Measurements from ENCODE around the gene GOLGA6D. TPM values are rescaled to one million over a fixed set of nuclear protein-coding genes. Genes with fewer than 3 reads are reported as not detected.
A peak's percentile ranks its signal among the peaks of the same experiment; 100 is the strongest.
"Not testable (repeated sequence)": the region's sequence is repeated elsewhere in the genome, so short reads cannot be mapped to it uniquely, and the experiment has no call there.

The GOLGA6D gene
- total and polyA plus RNA-seq, 8 donors = 0.03 to 0.18 TPM; not detected in 6

DNA sequence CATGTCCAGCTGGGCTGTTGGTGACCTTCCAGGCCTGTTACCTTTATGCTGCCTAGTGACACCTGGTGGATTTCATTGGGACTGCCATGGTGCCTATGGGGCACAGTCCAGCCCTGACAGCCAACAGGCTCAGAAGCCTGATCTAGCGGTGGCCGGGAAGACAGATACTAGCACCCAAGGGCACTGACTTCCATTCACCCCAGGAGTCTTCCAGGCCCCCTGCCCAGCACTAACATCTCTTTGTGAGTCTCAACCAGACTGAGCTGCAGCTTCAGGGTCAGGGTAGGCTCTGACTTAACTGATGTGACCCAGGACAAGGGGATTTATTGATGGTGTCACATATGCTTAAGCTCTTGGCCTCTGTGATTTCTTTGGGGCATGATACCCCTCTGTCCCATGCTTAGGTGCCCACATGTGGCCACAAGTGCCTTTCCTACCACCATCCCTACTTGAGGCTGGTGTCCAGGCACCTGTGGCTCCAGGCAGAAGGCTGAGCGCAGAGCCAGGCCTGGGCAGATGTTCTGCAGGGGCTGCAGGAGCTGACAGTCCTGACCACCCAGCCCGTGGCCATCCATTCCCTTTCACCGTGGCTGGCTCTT is 8.0 kb upstream of the GOLGA6D start:
- DNase-seq = peak in 1 of 2 donors; percentile 95
- H3K36me3 ChIP-seq, H3K27me3 ChIP-seq, H3K4me1 ChIP-seq, H3K9me3 ChIP-seq, H3K4me3 ChIP-seq, H3K27ac ChIP-seq: not testable (repeated sequence)
- TF ChIP-seq, protein P1, sequence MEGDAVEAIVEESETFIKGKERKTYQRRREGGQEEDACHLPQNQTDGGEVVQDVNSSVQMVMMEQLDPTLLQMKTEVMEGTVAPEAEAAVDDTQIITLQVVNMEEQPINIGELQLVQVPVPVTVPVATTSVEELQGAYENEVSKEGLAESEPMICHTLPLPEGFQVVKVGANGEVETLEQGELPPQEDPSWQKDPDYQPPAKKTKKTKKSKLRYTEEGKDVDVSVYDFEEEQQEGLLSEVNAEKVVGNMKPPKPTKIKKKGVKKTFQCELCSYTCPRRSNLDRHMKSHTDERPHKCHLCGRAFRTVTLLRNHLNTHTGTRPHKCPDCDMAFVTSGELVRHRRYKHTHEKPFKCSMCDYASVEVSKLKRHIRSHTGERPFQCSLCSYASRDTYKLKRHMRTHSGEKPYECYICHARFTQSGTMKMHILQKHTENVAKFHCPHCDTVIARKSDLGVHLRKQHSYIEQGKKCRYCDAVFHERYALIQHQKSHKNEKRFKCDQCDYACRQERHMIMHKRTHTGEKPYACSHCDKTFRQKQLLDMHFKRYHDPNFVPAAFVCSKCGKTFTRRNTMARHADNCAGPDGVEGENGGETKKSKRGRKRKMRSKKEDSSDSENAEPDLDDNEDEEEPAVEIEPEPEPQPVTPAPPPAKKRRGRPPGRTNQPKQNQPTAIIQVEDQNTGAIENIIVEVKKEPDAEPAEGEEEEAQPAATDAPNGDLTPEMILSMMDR (IDR thresholded peaks at IDR 0.05) = peak in 4 of 7 experiments; percentile 66 to 77 (median 67)
- TF ChIP-seq POLR2A (IDR thresholded peaks at IDR 0.05) = peak in 1 of 4 donors; percentile 15
- 30 to 56% (median 49%) methylated on average over 2 to 5 of the region's 5 CpGs for WGBS, 5 donors
- intact Hi-C loops (cut with DNase I; ENCODE audit: low total_unique reads) = loop anchor here (10.0 kb wide), 1 partner anchor 950 kb away; no protein-coding TSS in a partner anchor

DNA sequence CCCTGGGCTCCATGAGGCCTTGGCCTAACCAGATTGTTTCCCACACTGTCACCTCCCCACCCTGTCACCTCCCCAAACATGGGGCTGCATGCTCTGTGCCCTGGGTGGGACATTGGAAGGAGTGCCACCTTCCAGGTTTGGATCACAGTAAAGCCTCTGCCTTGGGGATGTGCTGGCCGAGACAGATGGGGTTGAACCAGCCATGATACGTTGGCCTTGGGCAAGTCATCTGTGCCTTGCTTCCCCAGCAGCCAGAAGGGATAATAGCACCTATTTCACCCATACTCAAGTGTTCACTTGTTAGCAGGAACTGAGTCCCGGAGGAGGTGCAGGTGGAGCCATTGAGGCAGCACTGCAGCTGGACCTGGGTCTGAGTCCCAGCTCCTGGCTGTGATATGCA is 7.0 kb upstream of the GOLGA6D start:
- not testable (repeated sequence) for H3K27me3 ChIP-seq, DNase-seq, H3K4me3 ChIP-seq, H3K4me1 ChIP-seq, H3K9me3 ChIP-seq, H3K27ac ChIP-seq, H3K36me3 ChIP-seq
- intact Hi-C loops (cut with DNase I; ENCODE audit: low total_unique reads) = loop anchor here (10.0 kb wide), 1 partner anchor 951 kb away; no protein-coding TSS in a partner anchor
- WGBS, 5 donors = 74 to 78% (median 75%) methylated on average over 3 of the region's 3 CpGs

DNA sequence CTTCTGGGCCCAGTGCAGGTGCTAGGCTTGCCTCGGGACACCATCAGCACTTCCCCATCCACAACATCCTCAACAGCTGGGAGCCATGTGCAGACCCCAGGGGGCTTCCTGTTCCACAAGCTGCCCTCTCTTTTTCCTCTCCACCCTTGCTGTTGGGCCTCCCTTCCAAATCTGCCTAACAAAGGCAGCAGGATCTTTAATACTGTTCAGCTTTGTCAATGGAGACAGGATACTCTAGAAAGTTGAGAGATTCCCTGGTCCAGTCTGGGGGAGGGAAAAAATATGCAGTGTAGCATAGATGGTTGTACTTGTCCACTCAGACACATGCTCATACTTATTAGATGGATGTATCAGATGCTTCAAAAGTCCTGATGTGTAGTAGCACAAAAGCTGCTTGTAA is 4.1 kb upstream of the GOLGA6D start:
- intact Hi-C loops (cut with DNase I; ENCODE audit: low total_unique reads) = loop anchor here (10.0 kb wide), 1 partner anchor 954 kb away; no protein-coding TSS in a partner anchor

DNA sequence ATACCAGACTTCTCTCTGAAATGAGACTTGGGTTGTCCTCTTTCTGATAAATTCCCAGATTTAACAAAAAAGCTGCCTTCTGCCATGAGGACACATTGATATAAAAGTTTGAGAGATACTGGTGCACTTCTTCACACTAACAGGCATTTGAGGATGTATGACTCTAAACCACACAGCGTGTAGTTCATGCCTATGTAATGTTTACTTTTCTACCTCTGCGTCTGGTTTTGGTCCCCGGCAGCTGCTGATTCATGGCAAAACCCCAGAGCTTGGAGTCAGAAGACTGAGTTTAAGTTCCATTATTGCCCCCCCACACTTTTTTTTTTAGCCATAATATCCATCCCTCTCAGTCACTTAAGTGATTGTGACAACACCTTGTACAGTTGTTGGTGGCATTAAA is 1.5 kb downstream of the GOLGA6D start:
- DNase-seq; H3K36me3 ChIP-seq; H3K27ac ChIP-seq; H3K27me3 ChIP-seq; H3K4me1 ChIP-seq; H3K9me3 ChIP-seq; intact Hi-C loops (cut with DNase I; ENCODE audit: low total_unique reads); H3K4me3 ChIP-seq: not testable (repeated sequence)
- WGBS, 5 donors = no CpG with 5 or more reads among the region's 3 CpGs

More for the DNA sequence above, 4.1 kb upstream of the GOLGA6D start:
- H3K36me3 ChIP-seq, H3K4me3 ChIP-seq, H3K27ac ChIP-seq, H3K27me3 ChIP-seq, H3K4me1 ChIP-seq, H3K9me3 ChIP-seq, DNase-seq: not testable (repeated sequence)
- WGBS, 5 donors = 20 to 40% methylated on average over 1 of the region's 1 CpG; no CpG with 5 or more reads in 3 of the 5 donors

DNA sequence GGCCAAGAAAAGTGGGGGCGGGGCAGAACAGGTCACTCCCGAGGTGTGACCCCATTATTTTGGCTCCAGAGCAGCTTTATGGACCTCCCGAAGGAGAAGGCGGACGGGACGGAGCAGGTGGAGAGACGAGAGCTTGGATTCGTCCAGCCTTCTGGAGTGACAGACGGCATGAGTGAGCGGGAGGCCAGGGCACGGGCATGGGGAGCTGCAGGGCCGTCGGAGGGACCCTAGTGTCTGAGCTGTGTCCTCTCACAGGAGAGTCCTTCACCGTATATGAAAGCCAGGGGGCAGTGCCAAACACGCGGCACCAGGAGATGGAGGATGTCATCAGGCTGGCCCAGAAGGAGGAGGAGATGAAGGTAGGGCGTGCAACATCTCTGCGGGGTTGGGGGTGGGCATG is 11.0 kb downstream of the GOLGA6D start:
- H3K27me3 ChIP-seq; H3K4me1 ChIP-seq; H3K36me3 ChIP-seq; H3K9me3 ChIP-seq; DNase-seq; H3K4me3 ChIP-seq; H3K27ac ChIP-seq; intact Hi-C loops (cut with DNase I; ENCODE audit: low total_unique reads): not testable (repeated sequence)
- WGBS, 5 donors = 57 to 81% methylated on average over 5 to 6 of the region's 18 CpGs; no CpG with 5 or more reads in 3 of the 5 donors

DNA sequence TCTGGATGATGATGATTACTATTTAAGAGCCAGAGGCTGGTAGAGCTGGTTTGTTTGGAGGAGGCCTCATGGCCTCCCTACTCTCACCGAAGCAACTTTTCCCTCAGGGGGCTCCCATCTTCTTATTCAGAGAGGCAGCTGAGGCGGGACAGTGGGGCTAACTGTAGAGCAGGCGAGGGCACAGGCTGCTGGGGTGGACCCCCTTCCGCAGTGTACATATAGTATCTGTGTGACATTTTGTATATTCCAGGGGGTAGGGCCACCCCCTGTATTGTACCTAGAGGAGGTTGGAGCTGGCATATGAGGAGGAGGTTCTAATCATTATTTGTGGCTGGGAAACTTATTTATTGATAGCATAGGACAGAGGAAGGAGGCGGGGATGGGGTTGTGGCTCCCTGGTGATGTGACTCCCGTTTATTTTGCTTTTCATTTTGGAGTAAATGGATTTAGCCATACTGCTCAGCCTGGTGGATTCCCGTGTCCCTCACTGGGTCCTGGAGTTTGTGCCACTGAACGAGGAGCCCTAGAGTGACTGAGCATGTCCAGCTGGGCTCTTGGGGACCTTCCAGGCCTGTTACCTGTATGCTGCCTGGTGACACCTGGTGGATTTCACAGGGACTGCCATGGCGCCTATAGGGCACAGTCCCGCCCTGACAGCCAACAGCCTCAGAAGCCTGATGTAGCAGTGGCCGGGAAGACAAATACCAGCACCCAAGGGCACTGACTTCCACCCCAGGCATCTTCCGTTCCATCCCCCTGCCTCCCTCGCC is 16.1 kb downstream of the GOLGA6D start:
- intact Hi-C loops (cut with DNase I; ENCODE audit: low total_unique reads) = not testable (repeated sequence)
- peak in 1 of 2 donors; percentile 65 for DNase-seq
- WGBS, 5 donors = 66 to 90% (median 69%) methylated on average over 4 to 6 of the region's 13 CpGs; no CpG with 5 or more reads in 1 of the 5 donors

DNA sequence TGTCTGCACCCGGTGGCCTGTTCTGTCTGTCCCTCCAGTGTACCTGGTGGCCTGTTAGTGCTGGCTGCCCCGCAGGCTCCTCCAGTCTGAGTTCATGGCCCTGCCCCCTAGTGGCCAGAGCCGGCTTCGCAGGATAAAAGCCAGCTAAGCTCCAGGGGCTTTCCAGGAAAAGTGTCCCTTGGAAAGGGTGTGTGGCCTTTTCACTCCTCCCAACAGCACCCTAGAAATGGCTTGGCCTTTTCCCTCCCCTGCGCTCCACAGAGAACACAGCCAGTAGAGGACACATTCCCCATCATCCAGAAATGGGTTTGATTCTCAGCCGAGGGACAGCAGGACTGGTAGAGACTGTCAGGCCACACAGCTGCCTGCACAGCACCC is 16.7 kb downstream of the GOLGA6D start:
- H3K36me3 ChIP-seq; H3K4me3 ChIP-seq; H3K27me3 ChIP-seq; H3K27ac ChIP-seq; intact Hi-C loops (cut with DNase I; ENCODE audit: low total_unique reads); H3K4me1 ChIP-seq; H3K9me3 ChIP-seq: not testable (repeated sequence)
- TF ChIP-seq, protein P1 (IDR thresholded peaks at IDR 0.05) = peak in 5 of 7 experiments; percentile 12 to 76 (median 55)
- 0 to 21% (median 16%) methylated on average over 2 to 6 of the region's 6 CpGs for WGBS, 5 donors
- peak in 1 of 2 donors; percentile 76 for DNase-seq

More for the DNA sequence above, 16.1 kb downstream of the GOLGA6D start:
- not testable (repeated sequence) for H3K36me3 ChIP-seq, H3K27ac ChIP-seq, H3K4me1 ChIP-seq, H3K27me3 ChIP-seq, H3K4me3 ChIP-seq, H3K9me3 ChIP-seq

DNA sequence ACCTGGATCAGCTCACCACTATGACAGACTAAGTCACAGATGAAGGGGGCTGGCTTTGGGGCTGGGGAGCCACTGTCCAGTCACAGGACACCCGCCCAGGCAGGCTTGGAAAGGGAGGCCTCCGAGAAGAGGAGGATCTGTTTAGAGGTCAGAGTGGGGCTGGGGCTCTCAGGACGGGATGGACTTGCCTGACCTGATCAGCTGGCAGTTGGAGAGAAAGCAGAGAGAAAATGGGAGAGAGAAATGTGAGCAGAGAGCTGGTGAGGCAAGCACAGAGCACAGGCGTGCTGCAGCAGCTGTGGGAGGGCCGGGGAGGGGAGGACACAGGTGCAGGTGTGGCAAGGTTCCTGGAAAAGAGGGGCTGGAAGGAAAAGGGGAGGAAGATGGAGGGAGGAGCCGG is 17.4 kb downstream of the GOLGA6D start:
- not testable (repeated sequence) for H3K9me3 ChIP-seq, H3K4me3 ChIP-seq, DNase-seq, H3K36me3 ChIP-seq, H3K27me3 ChIP-seq, H3K27ac ChIP-seq, H3K4me1 ChIP-seq
- WGBS, 5 donors = 55 to 64% (median 61%) methylated on average over 5 to 6 of the region's 6 CpGs
- intact Hi-C loops (cut with DNase I; ENCODE audit: low total_unique reads) = loop anchor here (10.0 kb wide), 2 partner anchors 55 to 265 kb away; no protein-coding TSS in a partner anchor
